ENCODE results near the gene NIPAL1. TPM values are rescaled to one million over a fixed set of nuclear protein-coding genes. Genes with fewer than 3 reads are reported as not detected.

Gene NIPAL1
- total RNA-seq, 1 donor from 2014 or later, result 0.48 TPM

DNA sequence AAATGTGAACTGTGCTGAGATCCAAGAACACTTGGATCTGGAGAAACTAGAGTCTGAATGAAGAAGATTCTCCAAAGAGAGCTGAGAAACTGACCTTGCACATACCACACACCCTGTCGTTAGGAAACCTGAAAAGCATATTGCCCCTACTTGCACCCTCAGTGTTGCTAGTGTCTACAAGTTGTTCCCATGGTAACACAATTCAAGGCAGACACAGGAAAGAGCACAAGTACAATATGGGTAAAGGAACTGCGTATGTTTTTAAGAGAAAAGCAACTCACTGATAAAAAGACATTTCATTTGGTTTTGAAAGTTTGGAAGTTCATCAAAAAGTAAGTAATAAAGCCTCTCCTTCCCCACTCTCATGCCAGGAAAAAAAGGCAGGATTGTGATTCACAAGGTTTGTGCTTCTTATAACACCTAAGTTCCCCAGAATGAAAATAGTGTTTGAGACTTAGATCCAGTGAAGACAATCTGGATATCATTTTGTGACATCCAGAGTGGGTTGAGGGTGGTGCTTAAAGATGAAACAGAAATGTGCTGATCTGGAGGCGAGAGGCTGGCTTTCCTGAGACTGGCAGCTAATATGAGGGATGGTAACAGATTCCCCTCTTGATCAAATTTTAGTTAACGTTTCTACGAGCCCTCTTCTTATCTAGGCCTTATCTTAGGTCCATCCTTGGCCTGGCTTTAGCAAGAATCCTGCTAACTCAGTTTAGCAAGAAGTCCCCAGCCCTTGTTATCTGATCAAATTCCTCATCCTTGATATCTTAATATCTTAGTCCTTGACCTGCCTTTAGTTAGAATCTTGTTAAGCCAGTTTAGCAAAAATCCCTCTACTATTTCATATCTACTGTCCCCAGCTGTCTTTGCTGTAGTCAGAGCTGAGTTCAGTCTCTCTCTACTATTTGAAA is 42.3 kb downstream of the NIPAL1 start:
- intact Hi-C loops (cut with micrococcal nuclease), result no loop called here

DNA sequence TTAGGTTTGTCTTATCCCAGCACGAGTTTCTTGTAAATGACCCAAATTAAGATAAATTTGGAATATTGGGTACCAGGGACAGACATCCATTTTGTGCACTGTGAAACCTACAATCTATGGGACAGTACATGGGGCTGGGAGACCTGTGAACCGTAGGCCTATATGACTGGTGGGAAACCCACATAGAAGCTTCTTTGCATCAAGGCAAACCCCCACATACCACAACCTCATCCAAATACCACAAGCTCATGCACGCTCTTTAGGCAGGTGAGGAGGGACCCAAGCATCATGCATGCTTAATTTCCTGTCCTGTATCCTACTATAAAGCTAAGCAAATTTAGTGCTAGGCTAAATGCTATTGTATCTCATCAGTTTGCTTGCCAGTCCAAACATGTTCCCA is 47.8 kb downstream of the NIPAL1 start:
- intact Hi-C loops (cut with micrococcal nuclease), result no loop called here

DNA sequence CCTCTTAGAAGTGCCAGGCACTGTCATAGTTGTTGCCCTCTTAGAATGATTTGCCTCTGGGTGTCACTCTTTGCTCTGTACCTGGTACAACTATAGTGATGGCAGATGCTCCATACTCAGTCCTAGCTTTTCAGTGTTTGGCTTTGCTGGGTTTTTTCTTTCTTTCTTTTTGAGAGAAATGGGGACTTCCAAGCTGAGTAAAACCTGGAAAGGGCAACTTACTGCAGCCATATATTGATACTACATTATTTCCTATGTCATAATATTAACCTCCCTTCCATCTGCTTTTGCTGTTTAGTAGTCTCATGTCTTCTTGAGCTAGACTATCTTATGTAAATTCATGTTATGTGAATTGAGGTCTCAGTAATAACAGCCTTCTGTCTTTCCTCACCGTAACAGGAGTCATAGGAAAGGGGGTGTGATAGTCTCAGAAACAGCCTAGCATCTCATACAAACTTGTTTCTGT is 49.0 kb downstream of the NIPAL1 start:
- intact Hi-C loops (cut with micrococcal nuclease), result no loop called here

DNA sequence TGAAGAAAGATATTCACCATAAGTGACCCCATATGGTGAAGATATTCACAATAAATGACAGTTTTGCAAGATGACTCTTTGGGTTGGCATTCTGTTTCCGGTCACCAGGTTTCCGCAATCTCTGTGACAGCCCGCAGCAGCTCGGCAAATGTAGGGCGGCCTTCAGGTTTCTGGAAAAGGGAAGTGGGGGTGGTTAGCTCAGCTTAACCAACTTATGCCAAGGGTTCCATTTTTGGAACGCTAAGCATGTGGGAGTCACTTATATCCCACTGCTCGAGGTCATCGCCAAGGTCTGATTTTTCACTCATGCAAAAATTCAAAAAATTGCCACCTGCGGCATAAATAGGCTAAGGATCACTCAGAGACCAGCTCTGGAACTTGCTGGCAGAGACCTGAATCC is 51.0 kb downstream of the NIPAL1 start:
- intact Hi-C loops (cut with micrococcal nuclease), result no loop called here

DNA sequence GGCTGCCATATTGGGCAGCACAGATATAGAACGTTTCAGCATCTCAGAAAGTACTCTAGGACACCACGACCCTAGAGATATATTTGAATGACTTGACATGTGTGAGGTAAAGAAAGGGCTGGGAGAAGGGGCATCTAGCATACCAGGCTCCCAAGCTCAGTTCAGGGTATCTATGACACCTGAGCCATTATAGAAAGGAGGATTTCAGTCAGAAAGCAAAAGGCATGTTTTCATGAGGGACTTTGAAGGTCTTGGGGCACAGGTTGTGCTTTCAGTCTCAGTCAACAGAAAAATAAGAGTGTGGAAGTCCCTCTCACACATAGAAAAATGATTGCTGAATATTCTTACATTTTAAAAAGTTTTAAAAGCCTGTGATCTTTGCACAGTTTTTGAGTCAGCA is 51.6 kb downstream of the NIPAL1 start:
- intact Hi-C loops (cut with micrococcal nuclease), result no loop called here

DNA sequence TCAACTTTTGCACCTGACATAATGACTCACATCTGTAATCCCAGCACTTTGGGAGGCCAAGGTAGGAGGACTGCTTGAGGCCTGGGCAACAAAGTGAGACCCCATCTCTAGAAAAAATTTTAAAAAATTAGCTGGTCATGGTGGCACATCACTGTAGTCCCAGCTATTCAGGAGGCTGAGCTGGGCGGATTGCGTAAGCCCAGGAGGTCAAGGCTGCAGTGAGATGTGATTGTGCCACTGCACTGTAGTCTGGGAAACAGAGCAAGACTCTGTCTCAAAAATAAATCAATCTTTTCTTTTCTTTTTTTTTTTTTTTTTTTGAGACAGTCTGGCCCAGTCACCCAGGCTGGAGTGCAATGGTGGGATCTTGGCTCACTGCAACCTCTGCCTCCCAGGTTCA is 52.5 kb downstream of the NIPAL1 start:
- intact Hi-C loops (cut with micrococcal nuclease), result no loop called here

DNA sequence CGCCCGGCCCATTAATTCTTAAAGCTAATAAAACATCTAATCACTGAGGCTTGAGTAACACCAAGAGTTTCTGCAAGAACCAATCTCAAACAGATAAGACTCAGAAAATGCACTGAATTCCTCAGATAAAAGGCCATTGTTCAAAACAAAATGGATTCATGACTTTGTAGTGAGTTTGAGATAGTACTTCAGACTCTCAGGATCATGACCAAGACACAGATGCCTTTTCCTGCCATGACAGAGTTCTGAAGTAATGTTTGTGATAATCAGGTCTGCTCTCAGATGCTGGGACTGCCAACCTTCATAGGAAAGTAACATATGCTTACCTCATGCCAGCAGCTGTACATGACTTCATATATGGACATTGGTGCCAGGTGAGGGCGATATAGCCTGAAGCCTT is 54.6 kb downstream of the NIPAL1 start:
- intact Hi-C loops (cut with micrococcal nuclease), result no loop called here

DNA sequence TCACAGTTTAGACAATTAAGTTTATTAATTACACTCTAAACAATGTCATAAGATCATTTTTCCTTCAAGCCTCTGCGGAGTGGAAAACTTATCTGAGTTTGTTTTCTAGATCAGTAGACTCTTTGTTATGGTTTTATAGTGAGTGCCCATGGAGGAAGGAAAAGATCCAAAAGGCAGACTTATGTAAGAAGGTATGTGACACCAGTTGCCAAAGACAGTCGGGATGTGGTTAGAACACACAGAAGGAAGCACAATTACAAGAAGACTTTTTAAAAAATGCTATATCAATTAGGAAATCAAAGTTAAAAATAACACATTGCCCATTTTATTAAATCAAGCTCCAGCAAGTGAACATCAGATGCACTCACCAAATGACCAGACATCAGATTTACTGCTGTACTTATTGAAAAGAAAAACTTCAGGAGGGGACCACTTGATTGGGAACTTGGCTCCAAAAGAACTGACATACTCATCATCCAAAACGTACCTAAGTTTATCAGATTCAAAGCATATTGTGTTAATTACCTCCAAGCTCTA is 57.1 kb downstream of the NIPAL1 start:
- intact Hi-C loops (cut with micrococcal nuclease), result no loop called here

DNA sequence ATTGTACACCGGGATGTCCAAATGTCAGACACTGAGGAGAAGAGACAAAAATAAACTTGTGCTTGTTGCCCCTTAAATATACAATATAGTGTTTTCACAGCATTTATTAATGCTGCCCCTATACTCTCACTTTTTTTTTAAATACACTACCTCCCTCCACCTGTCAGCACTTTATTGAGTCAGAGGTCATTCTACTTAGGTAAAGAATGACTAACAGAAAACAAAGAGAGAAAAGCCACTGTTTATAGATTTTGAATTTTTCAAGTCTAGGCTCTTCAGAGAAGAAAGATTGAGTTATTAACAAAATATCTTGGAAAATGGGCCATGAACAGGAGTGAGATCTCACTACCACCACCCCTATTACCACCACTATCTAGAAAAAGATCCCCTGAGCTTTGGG is 58.1 kb downstream of the NIPAL1 start:
- intact Hi-C loops (cut with micrococcal nuclease), result no loop called here

DNA sequence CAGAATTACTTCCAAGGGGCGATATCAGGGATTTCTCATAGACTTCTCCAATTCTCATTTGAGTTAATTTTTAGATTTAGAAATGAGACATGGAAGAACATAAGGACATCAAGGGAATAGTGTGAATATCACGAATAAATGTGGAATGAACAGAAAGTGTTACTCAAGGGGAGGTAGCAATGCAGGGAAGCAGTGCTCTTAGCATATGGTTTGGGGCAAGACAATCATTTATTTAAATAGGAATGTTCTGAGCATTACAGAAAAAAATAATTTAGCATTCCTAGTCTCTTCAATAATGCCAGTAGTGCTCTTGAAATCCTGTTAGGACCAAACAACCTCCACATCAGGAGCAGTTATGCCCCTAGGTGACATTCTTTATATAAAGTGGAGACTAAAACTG is 61.9 kb downstream of the NIPAL1 start:
- intact Hi-C loops (cut with micrococcal nuclease), result no loop called here

DNA sequence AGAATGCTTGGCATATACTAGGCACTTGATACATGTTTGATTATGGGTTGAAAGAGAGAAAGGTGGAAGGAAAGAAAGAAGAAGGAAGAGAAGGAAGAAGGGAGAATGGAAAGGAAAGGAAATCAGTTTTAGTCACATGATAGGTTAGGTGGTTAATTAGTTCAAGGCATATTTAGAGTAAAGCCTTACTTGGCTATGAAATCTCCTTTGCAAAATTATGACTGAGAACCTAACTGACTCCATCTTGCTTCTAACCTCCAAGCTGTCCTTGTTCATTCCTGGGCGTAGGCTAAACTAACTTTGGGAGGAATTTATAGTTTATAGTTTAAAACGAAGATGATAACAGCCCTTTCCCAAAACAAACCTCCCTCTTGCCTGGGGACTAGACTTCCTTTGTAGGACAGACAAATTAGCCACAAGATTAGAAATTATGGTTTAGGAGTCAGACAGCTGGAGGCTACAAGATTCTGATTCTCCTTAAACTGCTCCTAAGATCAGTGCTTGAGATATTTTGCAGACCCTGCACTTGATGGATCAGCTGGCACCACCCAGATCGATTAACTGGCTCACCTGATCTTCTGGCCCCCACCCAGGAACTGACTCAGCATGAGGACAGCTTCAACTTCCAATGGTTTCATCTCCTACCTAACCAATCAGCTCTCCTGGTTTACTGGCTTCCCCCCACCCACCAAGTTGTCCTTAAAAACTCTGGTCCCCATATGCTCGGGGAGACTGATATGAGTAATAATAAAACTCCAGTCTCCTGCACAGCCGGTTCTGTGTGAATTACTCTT is 62.5 kb downstream of the NIPAL1 start:
- intact Hi-C loops (cut with micrococcal nuclease), result no loop called here

DNA sequence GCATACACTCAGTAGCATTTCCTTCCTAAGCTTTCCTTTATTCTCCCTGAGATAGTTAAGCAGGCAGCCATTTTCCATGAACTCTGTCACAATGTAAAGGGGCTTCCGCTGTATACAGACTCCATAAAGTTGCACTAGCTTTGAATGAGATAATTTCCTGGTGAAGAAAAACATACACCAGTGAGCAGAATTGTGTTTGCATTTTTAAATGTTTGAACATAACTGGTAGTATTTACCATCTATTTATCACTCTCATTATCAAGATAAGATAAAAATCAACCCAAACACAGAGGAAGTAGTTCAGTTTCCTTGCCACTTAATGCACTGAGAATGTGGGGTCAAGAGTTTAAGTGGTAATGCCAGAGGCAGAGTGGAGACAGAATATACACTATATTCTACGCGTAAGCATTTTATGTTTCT is 63.4 kb downstream of the NIPAL1 start:
- intact Hi-C loops (cut with micrococcal nuclease), result no loop called here

DNA sequence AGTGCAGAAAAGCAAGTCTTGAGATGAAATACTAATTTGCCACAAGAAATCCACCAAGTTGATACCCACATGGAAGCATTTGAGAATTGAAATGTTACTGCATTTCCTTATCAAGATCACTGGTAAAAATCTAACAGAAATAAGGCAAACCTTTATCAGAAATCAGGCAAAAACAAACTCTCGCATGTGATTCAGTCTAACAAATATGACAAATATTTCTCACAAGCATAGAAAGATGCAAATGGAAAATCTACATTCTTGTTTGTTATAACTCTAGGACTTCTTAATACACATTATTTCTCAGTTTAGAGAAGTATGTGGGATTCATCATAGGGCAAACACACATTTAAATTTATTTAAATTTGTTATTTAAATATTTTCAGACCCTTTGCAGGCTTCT is 64.6 kb downstream of the NIPAL1 start:
- intact Hi-C loops (cut with micrococcal nuclease), result no loop called here

DNA sequence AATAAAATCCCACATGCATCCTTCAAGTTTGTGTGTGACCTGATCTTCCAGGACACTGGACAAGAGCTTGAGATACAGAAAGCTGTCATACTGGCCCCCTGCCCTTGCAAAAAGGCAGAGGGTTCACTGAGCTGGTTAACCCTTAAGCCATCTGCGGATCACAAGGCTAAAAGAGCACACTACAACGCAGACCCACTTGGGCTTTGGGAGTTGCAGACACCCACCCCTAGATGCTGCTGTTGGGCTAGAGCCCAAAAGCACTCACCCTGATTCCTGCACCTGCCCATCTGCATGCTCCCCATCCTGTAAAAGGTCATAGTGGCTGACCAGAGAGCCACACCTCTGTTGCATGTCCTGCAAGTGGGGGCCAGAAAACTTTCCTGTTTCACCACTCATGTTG is 66.4 kb downstream of the NIPAL1 start:
- intact Hi-C loops (cut with micrococcal nuclease), result no loop called here

DNA sequence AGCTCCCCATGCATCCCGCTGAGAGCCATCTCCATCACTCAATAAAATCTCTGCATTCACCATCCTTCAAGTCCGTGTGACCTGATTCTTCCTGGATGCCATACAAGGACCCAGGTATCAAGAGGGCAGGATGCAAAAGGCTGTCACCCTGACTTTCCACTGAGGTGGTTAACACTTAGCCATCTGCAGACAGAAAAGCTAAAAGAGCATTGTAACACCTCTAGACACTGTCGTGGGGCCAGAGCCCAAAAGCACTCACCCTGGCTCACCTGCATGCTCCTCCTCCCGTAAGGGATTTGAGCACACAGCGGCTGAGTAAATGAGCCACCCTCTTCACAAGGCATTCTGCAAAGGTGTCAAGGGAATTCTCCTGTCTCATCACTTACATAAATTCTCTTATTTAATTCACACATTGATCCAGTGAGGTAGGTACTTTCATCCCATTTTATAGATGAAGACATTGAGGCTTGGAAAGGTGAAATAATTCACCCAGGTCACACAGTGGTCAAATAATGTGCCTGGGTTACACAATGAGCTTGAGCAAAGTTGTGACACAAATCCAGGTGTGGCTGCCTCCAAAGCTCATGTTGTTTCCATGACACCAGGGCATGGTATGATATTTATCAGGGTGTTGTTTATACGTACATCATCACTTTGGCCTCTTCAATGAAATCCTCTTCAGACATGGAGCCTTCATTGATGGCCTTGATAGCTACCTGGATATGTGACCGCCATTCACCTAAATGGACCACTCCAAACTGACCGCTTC is 69.4 kb downstream of the NIPAL1 start:
- intact Hi-C loops (cut with micrococcal nuclease), result loop anchor here (5.0 kb wide), 2 partner anchors 51 to 159 kb away; no protein-coding TSS in a partner anchor

Other genes starting within 250 kb of the NIPAL1 start
- gene CORIN, start 178.7 kb upstream of the NIPAL1 start, total RNA-seq, result not detected in 2 replicates
- 11.8 and 12.0 TPM in 2 replicates for gene NFXL1, start 102.2 kb upstream of the NIPAL1 start, total RNA-seq
- gene CNGA1, start 91 bp upstream of the NIPAL1 start, total RNA-seq, result not detected in 2 replicates
- gene TXK, start 117.5 kb downstream of the NIPAL1 start, total RNA-seq, result 5.0 and 6.8 TPM in 2 replicates